ENCODE results near the gene SLC4A8. TPM values are rescaled to one million over a fixed set of nuclear protein-coding genes. Genes with fewer than 3 reads are reported as not detected.

SLC4A8 gene
- total RNA-seq, 1 donor from 2014 or later: 0.74 TPM

DNA sequence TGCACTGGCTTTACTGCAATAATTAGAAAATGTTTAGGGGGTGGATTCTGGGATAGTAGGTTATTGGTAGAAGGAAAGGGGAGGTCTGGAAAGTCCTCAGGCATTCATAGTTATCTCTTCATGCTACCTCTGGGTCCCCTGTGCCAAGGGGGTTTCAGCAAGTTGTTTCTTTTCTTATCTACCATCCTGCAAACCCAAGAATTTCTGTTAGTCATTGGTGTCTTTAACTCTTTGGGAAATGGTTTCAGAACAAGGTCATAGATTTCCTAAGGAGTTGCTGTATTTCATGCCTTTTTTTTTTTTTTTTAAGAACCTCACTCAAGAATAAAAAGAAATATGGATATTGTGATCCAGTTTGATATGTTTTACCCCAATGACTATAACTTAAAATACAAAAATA lies 63.6 kb downstream of the SLC4A8 start:
- no peak overlapping the region for H3K27ac ChIP-seq
- intact Hi-C loops (cut with DNase I): no loop called here
- TF ChIP-seq CTCF (IDR thresholded peaks at IDR 0.05) (no peak), POLR2A (IDR thresholded peaks at IDR 0.05) (no peak), POLR2AphosphoS5 (IDR thresholded peaks at IDR 0.05; ENCODE audit: insufficient read depth in 1 of 2, low read depth in 1 of 2) (no peak)
- no peak overlapping the region for H3K4me3 ChIP-seq
- no peaks in the 10 kb centered on the region for H3K4me1 ChIP-seq
- H3K36me3 ChIP-seq: no peaks in the 10 kb centered on the region
- DNase-seq (ENCODE audit: extremely low spot score in 2 of 2): no peak
- H3K9me3 ChIP-seq: no peaks in the 10 kb centered on the region
- no peaks in the 10 kb centered on the region for H3K27me3 ChIP-seq

DNA sequence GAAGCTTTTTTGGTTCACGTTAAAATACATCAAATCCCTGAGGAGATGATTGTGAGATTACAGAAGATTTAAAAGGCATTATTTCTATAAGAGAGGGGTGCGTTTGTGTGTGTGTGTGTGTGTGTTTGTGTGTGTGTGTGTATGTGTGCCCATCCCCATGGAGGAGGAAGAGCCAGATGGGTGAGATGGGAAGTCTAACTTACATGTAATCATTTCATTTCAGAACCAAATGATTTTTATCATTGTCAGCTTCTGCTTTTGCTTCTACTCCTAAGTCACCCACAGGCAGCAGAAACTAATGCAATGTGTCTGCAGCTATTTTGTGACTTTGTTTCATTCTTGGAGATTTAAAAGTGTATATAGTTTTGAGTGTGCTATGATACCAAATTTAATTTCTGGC lies 68.7 kb downstream of the SLC4A8 start:
- H3K9me3 ChIP-seq: no peaks in the 10 kb centered on the region

GRCh38 chr12:51496895-51497294 lies 72.3 kb downstream of the SLC4A8 start:
- Histone ChIP-seq H3K36me3 (no peaks in the 10 kb centered on the region), H3K9me3 (no peaks in the 10 kb centered on the region), H3K4me3 (no peak overlapping the region), H3K27me3 (no peaks in the 10 kb centered on the region), H3K27ac (no peak overlapping the region), H3K4me1 (no peaks in the 10 kb centered on the region)
- no peak for TF ChIP-seq CTCF (IDR thresholded peaks at IDR 0.05)
- TF ChIP-seq POLR2A (IDR thresholded peaks at IDR 0.05): no peak
- TF ChIP-seq POLR2AphosphoS5 (IDR thresholded peaks at IDR 0.05; ENCODE audit: insufficient read depth in 1 of 2, low read depth in 1 of 2): no peak
- intact Hi-C loops (cut with DNase I): no loop called here
- DNase-seq (ENCODE audit: extremely low spot score in 2 of 2): no peak

More for the DNA sequence above, 68.7 kb downstream of the SLC4A8 start:
- no peak for DNase-seq (ENCODE audit: extremely low spot score in 2 of 2)
- intact Hi-C loops (cut with DNase I): no loop called here
- Histone ChIP-seq H3K27me3 (no peaks in the 10 kb centered on the region), H3K4me3 (no peak overlapping the region), H3K36me3 (no peaks in the 10 kb centered on the region), H3K4me1 (no peaks in the 10 kb centered on the region), H3K27ac (no peak overlapping the region)
- TF ChIP-seq POLR2A (IDR thresholded peaks at IDR 0.05): no peak
- TF ChIP-seq CTCF (IDR thresholded peaks at IDR 0.05): no peak
- no peak for TF ChIP-seq POLR2AphosphoS5 (IDR thresholded peaks at IDR 0.05; ENCODE audit: insufficient read depth in 1 of 2, low read depth in 1 of 2)

DNA sequence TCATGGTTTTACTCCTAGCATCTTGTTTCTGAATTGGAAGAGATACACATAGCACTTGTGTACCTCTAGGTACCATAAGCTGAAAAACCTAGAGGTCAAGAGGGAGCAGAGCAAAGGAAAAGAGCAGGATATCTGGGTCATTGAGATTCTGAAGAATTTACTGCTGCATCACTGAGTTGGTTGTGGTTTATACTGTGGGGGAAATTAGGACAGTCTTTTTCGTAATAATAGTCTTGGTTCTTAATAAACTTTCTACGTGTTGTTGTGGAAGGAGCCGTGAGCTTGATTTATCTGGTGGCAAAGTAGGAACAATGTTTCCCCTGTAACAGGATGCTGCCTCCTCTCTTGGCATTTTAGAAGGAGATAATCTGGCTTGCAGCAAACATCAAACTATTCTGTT lies 80.2 kb downstream of the SLC4A8 start:
- H3K4me1 ChIP-seq: no peaks in the 10 kb centered on the region
- H3K27me3 ChIP-seq: no peaks in the 10 kb centered on the region
- DNase-seq (ENCODE audit: extremely low spot score in 2 of 2): no peak
- no peak overlapping the region for H3K27ac ChIP-seq
- intact Hi-C loops (cut with DNase I): no loop called here
- H3K9me3 ChIP-seq: no peaks in the 10 kb centered on the region
- TF ChIP-seq CTCF (IDR thresholded peaks at IDR 0.05) (no peak), POLR2AphosphoS5 (IDR thresholded peaks at IDR 0.05; ENCODE audit: insufficient read depth in 1 of 2, low read depth in 1 of 2) (no peak), POLR2A (IDR thresholded peaks at IDR 0.05) (no peak)
- H3K36me3 ChIP-seq: no peaks in the 10 kb centered on the region
- no peak overlapping the region for H3K4me3 ChIP-seq

- no peaks in the 10 kb centered on the region for H3K36me3 ChIP-seq
- TF ChIP-seq POLR2A (IDR thresholded peaks at IDR 0.05) (no peak), POLR2AphosphoS5 (IDR thresholded peaks at IDR 0.05; ENCODE audit: insufficient read depth in 1 of 2, low read depth in 1 of 2) (no peak), CTCF (IDR thresholded peaks at IDR 0.05) (no peak)
- H3K27me3 ChIP-seq: no peaks in the 10 kb centered on the region
- no peak overlapping the region for H3K27ac ChIP-seq
- no peaks in the 10 kb centered on the region for H3K4me1 ChIP-seq
- no peak for DNase-seq (ENCODE audit: extremely low spot score in 2 of 2)
- intact Hi-C loops (cut with DNase I): no loop called here
- no peaks in the 10 kb centered on the region for H3K9me3 ChIP-seq
- no peak overlapping the region for H3K4me3 ChIP-seq
Measured at GRCh38 chr12:51505360-51506105, 80.9 kb downstream of the SLC4A8 start.
